ENCODE results near the gene POLR3A. TPM values are rescaled to one million over a fixed set of nuclear protein-coding genes. Genes with fewer than 3 reads are reported as not detected.

The POLR3A gene
- total and polyA plus RNA-seq, 2 of the 13 experiments (the other 11 are each of a cell fraction or from before 2014, with no cell fraction given): 13.6 to 19.2 TPM

DNA sequence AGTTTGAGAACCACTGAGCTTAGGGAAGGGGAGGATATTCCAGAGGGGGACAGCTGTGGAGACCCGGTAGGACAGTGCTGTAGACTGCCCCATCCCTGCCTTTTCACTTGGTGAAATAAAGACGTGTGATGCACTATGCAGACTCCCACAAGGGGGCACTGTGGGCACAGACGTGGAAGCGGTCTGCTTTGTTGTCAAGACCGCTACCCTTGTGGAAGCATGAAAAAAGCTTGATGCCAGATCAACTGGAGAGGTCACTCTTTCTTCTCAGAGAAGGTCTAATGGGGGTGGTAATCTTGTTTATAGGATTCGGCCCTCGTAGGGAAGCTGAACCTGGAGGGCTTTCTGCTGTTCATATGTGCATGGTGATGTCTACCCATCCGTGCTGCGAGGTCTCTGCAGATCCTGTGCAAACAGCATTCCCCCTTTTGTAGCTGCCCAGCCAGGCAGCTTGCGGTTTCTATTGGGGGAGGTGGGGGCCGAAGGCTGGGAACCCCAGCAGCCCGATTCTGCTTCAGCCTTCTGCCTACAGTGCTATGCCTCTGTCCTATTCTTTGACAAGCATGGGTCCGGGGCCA is 18.1 kb upstream of the POLR3A start (continued):
- TF ChIP-seq, protein P1, sequence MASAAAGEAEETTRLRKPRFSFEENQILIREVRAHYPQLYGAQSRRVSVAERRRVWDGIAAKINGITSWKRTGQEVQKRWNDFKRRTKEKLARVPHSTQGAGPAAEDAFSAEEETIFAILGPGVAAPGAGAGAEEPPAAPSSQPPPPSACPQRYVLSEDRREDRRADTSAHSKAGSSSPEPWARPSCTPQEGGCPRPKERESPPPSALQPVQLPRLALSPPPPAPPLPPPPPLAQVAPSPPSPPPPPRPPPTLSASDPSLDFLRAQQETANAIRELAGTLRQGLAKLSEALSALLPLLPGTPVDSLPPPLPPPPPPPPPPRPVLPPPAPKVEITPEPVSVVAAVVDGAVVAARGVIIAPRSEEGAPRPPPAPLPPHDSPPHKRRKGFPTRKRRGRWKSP (CRISPR knock-in tag; IDR thresholded peaks at IDR 0.05): no peak
- TF ChIP-seq ZNF547 (CRISPR knock-in tag; IDR thresholded peaks at IDR 0.05): no peak
- peak; percentile 47; the same call in 1 of the 2 replicates for TF ChIP-seq SAP130 (CRISPR knock-in tag; IDR thresholded peaks at IDR 0.05; ENCODE audit: low read depth)
- 0 out of 2 replicates have a peak, but pooled peaks have one; percentile 34 for TF ChIP-seq BORCS8-MEF2B (CRISPR knock-in tag; IDR thresholded peaks at IDR 0.05)
- TF ChIP-seq TOPORS (CRISPR knock-in tag; IDR thresholded peaks at IDR 0.05): 0 out of 2 replicates have a peak, but pooled peaks have one; percentile 5
- no peak for TF ChIP-seq U2AF1 (optimal IDR thresholded peaks at IDR 0.05; ENCODE audit: low read depth, low read length)
- peak; percentile 45; the same call in 1 of the 2 replicates for TF ChIP-seq SALL1 (CRISPR knock-in tag; IDR thresholded peaks at IDR 0.05)
- TF ChIP-seq KLF16 (CRISPR knock-in tag; IDR thresholded peaks at IDR 0.05): 0 out of 4 replicates have a peak, but pooled peaks of 1 of the 2 experiments have one; percentile 37
- TF ChIP-seq ZNF614 (CRISPR knock-in tag; IDR thresholded peaks at IDR 0.05; ENCODE audit: borderline replicate concordance): 0 out of 2 replicates have a peak, but pooled peaks have one; percentile 20
- TF ChIP-seq KAT8 (CRISPR knock-in tag; IDR thresholded peaks at IDR 0.05): 0 out of 2 replicates have a peak, but pooled peaks have one; percentile 40
- TF ChIP-seq, protein P2, sequence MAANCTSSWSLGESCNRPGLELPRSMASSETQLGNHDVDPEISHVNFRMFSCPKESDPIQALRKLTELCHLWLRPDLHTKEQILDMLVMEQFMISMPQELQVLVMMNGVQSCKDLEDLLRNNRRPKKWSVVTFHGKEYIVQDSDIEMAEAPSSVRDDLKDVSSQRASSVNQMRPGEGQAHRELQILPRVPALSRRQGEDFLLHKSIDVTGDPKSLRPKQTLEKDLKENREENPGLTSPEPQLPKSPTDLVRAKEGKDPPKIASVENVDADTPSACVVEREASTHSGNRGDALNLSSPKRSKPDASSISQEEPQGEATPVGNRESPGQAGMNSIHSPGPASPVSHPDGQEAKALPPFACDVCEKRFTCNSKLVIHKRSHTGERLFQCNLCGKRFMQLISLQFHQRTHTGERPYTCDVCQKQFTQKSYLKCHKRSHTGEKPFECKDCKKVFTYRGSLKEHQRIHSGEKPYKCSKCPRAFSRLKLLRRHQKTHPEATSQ (CRISPR knock-in tag; IDR thresholded peaks at IDR 0.05; ENCODE audit: borderline replicate concordance): 0 out of 2 replicates have a peak, but pooled peaks have one; percentile 21
- TF ChIP-seq TEAD3 (CRISPR knock-in tag; optimal IDR thresholded peaks at IDR 0.05; ENCODE audit: borderline replicate concordance): peak; percentile 9
- TF ChIP-seq KDM4B (CRISPR knock-in tag; IDR thresholded peaks at IDR 0.05): 0 out of 2 replicates have a peak, but pooled peaks have one; percentile 22
- TF ChIP-seq TARDBP (CRISPR knock-in tag; IDR thresholded peaks at IDR 0.05): peak; percentile 51; the same call in 1 of the 2 replicates
- no peak for TF ChIP-seq NONO (IDR thresholded peaks at IDR 0.05)
- peak; percentile 71; the same call in 1 of the 2 replicates for TF ChIP-seq NONO (CRISPR knock-in tag; conservative IDR thresholded peaks at IDR 0.05)
- TF ChIP-seq, protein P3, sequence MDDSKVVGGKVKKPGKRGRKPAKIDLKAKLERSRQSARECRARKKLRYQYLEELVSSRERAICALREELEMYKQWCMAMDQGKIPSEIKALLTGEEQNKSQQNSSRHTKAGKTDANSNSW (CRISPR knock-in tag; IDR thresholded peaks at IDR 0.05; ENCODE audit: borderline replicate concordance): no peak
- no peak for TF ChIP-seq ZMAT3 (CRISPR knock-in tag; conservative IDR thresholded peaks at IDR 0.05)
